ENCODE data around the gene MYB. TPM values are rescaled to one million over a fixed set of nuclear protein-coding genes. Genes with fewer than 3 reads are reported as not detected.

MYB gene
- total RNA-seq, 2 donors from 2014 or later: 4.3 to 7.2 TPM

DNA sequence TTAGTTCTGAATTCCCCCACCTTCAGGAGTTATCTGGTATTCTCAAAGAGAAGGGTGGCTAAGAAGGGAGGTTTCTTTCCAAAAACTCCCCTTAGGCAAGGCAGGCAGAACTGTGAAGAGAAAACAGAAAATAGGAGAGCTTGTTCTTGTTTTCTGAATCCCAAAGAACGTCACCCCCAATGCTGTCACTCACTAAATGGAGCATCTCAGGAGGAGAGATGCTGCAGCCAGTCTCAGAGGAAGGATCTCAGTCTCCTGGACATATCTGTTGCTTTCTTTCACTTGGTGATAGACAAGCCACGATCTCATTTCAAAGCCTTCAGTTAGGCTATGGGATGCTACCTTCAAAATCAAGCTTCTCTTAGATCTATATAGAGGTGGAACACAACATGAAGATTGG, 16.1 kb upstream of the MYB start:
- H3K27ac ChIP-seq: no peak overlapping the region
- H3K9me3 ChIP-seq: no peaks in the 10 kb centered on the region
- 85% methylated on average over 2 of the region's 2 CpGs for WGBS
- H3K36me3 ChIP-seq: no peaks in the 10 kb centered on the region
- no peak for TF ChIP-seq POLR2AphosphoS5 (IDR thresholded peaks at IDR 0.05)
- TF ChIP-seq, protein P1, sequence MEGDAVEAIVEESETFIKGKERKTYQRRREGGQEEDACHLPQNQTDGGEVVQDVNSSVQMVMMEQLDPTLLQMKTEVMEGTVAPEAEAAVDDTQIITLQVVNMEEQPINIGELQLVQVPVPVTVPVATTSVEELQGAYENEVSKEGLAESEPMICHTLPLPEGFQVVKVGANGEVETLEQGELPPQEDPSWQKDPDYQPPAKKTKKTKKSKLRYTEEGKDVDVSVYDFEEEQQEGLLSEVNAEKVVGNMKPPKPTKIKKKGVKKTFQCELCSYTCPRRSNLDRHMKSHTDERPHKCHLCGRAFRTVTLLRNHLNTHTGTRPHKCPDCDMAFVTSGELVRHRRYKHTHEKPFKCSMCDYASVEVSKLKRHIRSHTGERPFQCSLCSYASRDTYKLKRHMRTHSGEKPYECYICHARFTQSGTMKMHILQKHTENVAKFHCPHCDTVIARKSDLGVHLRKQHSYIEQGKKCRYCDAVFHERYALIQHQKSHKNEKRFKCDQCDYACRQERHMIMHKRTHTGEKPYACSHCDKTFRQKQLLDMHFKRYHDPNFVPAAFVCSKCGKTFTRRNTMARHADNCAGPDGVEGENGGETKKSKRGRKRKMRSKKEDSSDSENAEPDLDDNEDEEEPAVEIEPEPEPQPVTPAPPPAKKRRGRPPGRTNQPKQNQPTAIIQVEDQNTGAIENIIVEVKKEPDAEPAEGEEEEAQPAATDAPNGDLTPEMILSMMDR (IDR thresholded peaks at IDR 0.05): no peak
- TF ChIP-seq POLR2A (IDR thresholded peaks at IDR 0.05): no peak
- no peak for DNase-seq (ENCODE audit: low spot score)
- no peak overlapping the region for H3K4me3 ChIP-seq
- H3K4me1 ChIP-seq (replicated peaks): no peaks in the 10 kb centered on the region
- no peaks in the 10 kb centered on the region for H3K27me3 ChIP-seq (replicated peaks; ENCODE audit: insufficient read depth)
- intact Hi-C loops (cut with DNase I): no loop called here

DNA sequence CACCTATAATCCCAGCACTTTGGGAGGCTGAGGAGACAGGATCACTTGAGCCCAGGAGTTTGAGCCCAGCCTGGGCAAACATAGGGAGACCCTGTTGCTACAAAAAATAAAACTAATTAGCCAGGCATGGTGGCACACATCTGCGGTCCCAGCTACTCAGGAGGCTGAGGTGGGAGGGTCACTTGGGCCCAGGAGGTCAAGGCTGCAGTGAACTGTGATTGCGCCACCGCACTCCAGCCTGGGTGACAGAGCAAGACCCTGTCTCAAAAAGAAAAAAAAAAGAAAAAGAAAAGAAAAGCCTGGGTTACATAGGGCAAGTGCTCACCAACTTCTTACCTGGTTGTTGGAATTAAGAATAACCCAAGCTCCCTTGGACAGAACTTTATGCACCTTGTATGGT, 14.6 kb upstream of the MYB start:
- WGBS: 96% methylated on average over 3 of the region's 3 CpGs
- Histone ChIP-seq H3K4me3 (no peak overlapping the region), H3K9me3 (no peaks in the 10 kb centered on the region), H3K27ac (no peak overlapping the region), H3K36me3 (no peaks in the 10 kb centered on the region), H3K4me1 (replicated peaks) (no peaks in the 10 kb centered on the region), H3K27me3 (replicated peaks; ENCODE audit: insufficient read depth) (no peaks in the 10 kb centered on the region)
- TF ChIP-seq POLR2AphosphoS5 (IDR thresholded peaks at IDR 0.05) (no peak), POLR2A (IDR thresholded peaks at IDR 0.05) (no peak)
- TF ChIP-seq, protein P1 (IDR thresholded peaks at IDR 0.05): no peak
- intact Hi-C loops (cut with DNase I): no loop called here
- no peak for DNase-seq (ENCODE audit: low spot score)

DNA sequence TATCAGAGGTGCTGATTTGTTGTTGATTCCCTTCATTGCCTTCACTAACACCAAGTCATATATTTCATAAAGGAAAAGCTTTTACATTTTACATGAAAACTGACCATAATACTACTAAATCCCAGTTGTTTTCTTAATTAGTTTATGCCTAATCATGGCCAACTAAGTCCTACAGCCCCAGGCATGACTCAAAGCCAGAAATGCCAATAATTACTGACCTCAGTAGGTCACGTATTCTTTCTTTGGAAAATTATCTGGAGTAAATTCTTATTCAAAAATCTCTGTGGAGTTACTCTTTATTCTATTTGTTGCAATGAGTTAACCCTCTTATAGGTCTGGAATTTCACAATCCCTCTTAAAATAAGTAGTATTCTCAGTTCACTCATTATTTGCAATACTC, 13.5 kb upstream of the MYB start:
- Histone ChIP-seq H3K27ac (no peak overlapping the region), H3K27me3 (replicated peaks; ENCODE audit: insufficient read depth) (no peaks in the 10 kb centered on the region), H3K9me3 (no peaks in the 10 kb centered on the region), H3K36me3 (no peaks in the 10 kb centered on the region), H3K4me3 (no peak overlapping the region), H3K4me1 (replicated peaks) (no peaks in the 10 kb centered on the region)
- no peak for TF ChIP-seq POLR2A (IDR thresholded peaks at IDR 0.05)
- TF ChIP-seq, protein P1 (IDR thresholded peaks at IDR 0.05): no peak
- TF ChIP-seq POLR2AphosphoS5 (IDR thresholded peaks at IDR 0.05): no peak
- DNase-seq (ENCODE audit: low spot score): no peak
- WGBS: 89% methylated on average over 1 of the region's 1 CpG
- intact Hi-C loops (cut with DNase I): no loop called here

DNA sequence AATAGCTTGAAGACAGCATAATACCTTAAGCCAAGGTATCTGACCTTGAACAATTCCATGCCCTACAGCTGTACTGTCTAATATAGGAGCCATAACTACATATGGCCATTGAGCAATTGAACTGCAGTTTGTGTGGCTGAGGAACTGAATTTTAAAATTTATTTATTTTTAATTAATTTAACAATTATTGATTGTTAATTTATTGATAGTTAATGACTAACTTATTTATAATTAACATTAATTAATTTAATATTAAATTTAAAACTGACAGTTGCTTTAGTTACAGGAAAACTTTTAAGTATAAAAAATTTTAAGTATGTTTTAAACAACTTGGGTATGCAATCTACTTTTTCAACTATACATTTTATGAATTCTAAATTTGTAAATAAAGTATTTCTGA, 12.3 kb upstream of the MYB start:
- intact Hi-C loops (cut with DNase I): no loop called here
- TF ChIP-seq POLR2AphosphoS5 (IDR thresholded peaks at IDR 0.05): no peak
- no peak for TF ChIP-seq POLR2A (IDR thresholded peaks at IDR 0.05)
- TF ChIP-seq, protein P1 (IDR thresholded peaks at IDR 0.05): no peak
- DNase-seq (ENCODE audit: low spot score): no peak
- Histone ChIP-seq H3K9me3 (no peaks in the 10 kb centered on the region), H3K36me3 (no peaks in the 10 kb centered on the region), H3K4me3 (no peak overlapping the region), H3K27me3 (replicated peaks; ENCODE audit: insufficient read depth) (no peaks in the 10 kb centered on the region), H3K27ac (no peak overlapping the region), H3K4me1 (replicated peaks) (no peaks in the 10 kb centered on the region)

DNA sequence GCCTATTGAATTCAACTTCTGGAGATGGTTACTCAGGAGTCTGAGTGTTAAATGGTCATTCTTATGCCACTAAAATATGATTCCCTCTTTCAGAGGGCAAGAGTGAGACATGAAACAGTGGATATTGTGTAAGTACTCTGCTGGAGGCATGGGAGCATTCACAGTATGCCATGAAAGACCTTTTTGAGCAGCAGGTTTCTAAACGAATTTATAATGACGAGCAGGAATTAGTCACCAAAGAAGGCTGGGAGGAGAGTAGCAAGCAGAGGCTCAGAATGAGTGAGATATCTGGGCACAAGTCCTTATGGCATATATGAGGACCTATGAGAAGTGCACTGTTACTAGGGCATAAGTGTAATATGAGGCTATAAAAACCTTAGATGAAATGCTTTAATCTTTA, 10.9 kb upstream of the MYB start:
- TF ChIP-seq POLR2A (IDR thresholded peaks at IDR 0.05) (no peak), POLR2AphosphoS5 (IDR thresholded peaks at IDR 0.05) (no peak)
- TF ChIP-seq, protein P1 (IDR thresholded peaks at IDR 0.05): no peak
- H3K27me3 ChIP-seq (replicated peaks; ENCODE audit: insufficient read depth): no peaks in the 10 kb centered on the region
- no peak overlapping the region for H3K4me3 ChIP-seq
- no peaks in the 10 kb centered on the region for H3K4me1 ChIP-seq (replicated peaks)
- no peaks in the 10 kb centered on the region for H3K9me3 ChIP-seq
- intact Hi-C loops (cut with DNase I): no loop called here
- H3K27ac ChIP-seq: no peak overlapping the region
- H3K36me3 ChIP-seq: no peaks in the 10 kb centered on the region
- WGBS: 83% methylated on average over 2 of the region's 2 CpGs
- DNase-seq (ENCODE audit: low spot score): no peak

Data from prostate gland (tissue), 2 donors.